ENCODE data around the gene MCUB. TPM values are rescaled to one million over a fixed set of nuclear protein-coding genes. Genes with fewer than 3 reads are reported as not detected.

Gene MCUB
- total and polyA plus RNA-seq, 3 donors from 2014 or later = 7.7 to 23.4 (median 20.1) TPM

GRCh38 chr4:109713500-109713899 is 153.5 kb downstream of the MCUB start:
- Histone ChIP-seq H3K9me3 (no peaks in the 10 kb centered on the region), H3K36me3 (ENCODE audit: low read depth, missing control alignments) (no peaks in the 10 kb centered on the region)

GRCh38 chr4:109718759-109719158 is 158.7 kb downstream of the MCUB start:
- H3K4me1 ChIP-seq = no peaks in the 10 kb centered on the region
- H3K9me3 ChIP-seq = no peaks in the 10 kb centered on the region
- H3K4me3 ChIP-seq = no peak overlapping the region
- TF ChIP-seq POLR2A (IDR thresholded peaks at IDR 0.05) (no peak), CTCF (IDR thresholded peaks at IDR 0.05) (no peak)
- intact Hi-C loops (cut with DNase I; ENCODE audit: low total_unique reads) = no loop called here
- no peaks in the 10 kb centered on the region for H3K27me3 ChIP-seq
- DNase-seq = no peak
- H3K36me3 ChIP-seq (ENCODE audit: low read depth, missing control alignments) = no peaks in the 10 kb centered on the region
- no peak overlapping the region for H3K27ac ChIP-seq
- WGBS, 2 donors = 81 to 88% methylated on average over 1 of the region's 1 CpG

More at GRCh38 chr4:109713500-109713899, 153.5 kb downstream of the MCUB start:
- no peak overlapping the region for H3K27ac ChIP-seq
- TF ChIP-seq POLR2A (IDR thresholded peaks at IDR 0.05) (no peak), CTCF (IDR thresholded peaks at IDR 0.05) (no peak)
- 93 to 96% methylated on average over 3 of the region's 3 CpGs for WGBS, 2 donors
- no peak for DNase-seq
- H3K27me3 ChIP-seq = no peaks in the 10 kb centered on the region
- H3K4me1 ChIP-seq = no peaks in the 10 kb centered on the region
- no peak overlapping the region for H3K4me3 ChIP-seq
- intact Hi-C loops (cut with DNase I; ENCODE audit: low total_unique reads) = no loop called here

GRCh38 chr4:109719604-109720003 is 159.6 kb downstream of the MCUB start:
- H3K27me3 ChIP-seq = no peaks in the 10 kb centered on the region
- no peak for DNase-seq
- intact Hi-C loops (cut with DNase I; ENCODE audit: low total_unique reads) = no loop called here
- H3K4me1 ChIP-seq = no peaks in the 10 kb centered on the region
- no peak overlapping the region for H3K27ac ChIP-seq
- H3K9me3 ChIP-seq = no peaks in the 10 kb centered on the region
- no peak overlapping the region for H3K4me3 ChIP-seq
- WGBS, 2 donors = 92 to 96% methylated on average over 4 of the region's 4 CpGs
- TF ChIP-seq CTCF (IDR thresholded peaks at IDR 0.05) (no peak), POLR2A (IDR thresholded peaks at IDR 0.05) (no peak)
- no peaks in the 10 kb centered on the region for H3K36me3 ChIP-seq (ENCODE audit: low read depth, missing control alignments)

- Histone ChIP-seq H3K27me3 (no peaks in the 10 kb centered on the region), H3K4me3 (no peak overlapping the region), H3K9me3 (no peaks in the 10 kb centered on the region), H3K27ac (no peak overlapping the region), H3K36me3 (ENCODE audit: low read depth, missing control alignments) (no peaks in the 10 kb centered on the region), H3K4me1 (no peaks in the 10 kb centered on the region)
- TF ChIP-seq CTCF (IDR thresholded peaks at IDR 0.05) = no peak
- intact Hi-C loops (cut with DNase I; ENCODE audit: low total_unique reads) = no loop called here
- WGBS, 2 donors = 95 to 96% methylated on average over 7 of the region's 7 CpGs
- DNase-seq = no peak
Measured at GRCh38 chr4:109721033-109721432, 161.0 kb downstream of the MCUB start.

GRCh38 chr4:109722357-109722756 is 162.3 kb downstream of the MCUB start:
- Histone ChIP-seq H3K4me3 (no peak overlapping the region), H3K4me1 (no peaks in the 10 kb centered on the region), H3K27ac (no peak overlapping the region), H3K27me3 (no peaks in the 10 kb centered on the region), H3K9me3 (no peaks in the 10 kb centered on the region), H3K36me3 (ENCODE audit: low read depth, missing control alignments) (no peaks in the 10 kb centered on the region)
- intact Hi-C loops (cut with DNase I; ENCODE audit: low total_unique reads) = no loop called here
- TF ChIP-seq CTCF (IDR thresholded peaks at IDR 0.05) = no peak
- no peak for TF ChIP-seq POLR2A (IDR thresholded peaks at IDR 0.05)
- no peak for DNase-seq

Measured in testis (tissue), 3 donors.